GM12873 (cell line): ENCODE data around the gene TNFSF8.

Experiments
- CTCF ChIP-seq: IDR thresholded peaks from 2 replicates; pipeline ENCODE4 v1.5.1; 2012; ENCODE audit warnings: low read depth, mild to moderate bottlenecking, moderate library complexity, low read length, control low read depth; ENCODE audit not compliant: insufficient read depth; ENCODE audit errors: missing control alignments

TNFSF8 gene

DNA sequence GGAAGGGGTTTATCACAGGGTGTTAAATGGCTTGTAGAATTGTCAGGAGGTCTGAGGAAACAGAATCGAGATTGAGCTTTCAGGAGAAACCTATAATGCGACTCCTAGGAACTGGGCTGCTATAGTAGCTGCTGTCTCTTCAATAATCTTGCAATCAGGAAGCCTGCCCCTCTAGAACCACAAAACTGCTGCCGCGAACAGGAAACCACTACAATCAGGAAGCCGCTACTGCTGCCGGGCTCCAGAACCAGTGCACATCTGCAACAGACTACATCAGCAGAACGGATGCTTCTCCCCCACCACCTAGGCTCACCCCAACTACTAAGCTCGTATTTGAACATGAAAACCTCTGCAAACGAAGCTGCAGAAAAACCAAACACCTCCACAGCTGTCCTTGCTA, 31.6 kb downstream of the TNFSF8 start:
- TF ChIP-seq CTCF, result no peak

- TF ChIP-seq CTCF, result no peak
These were observed 33.2 kb downstream of the TNFSF8 start for GRCh38 chr9:114897196-114897595.

DNA sequence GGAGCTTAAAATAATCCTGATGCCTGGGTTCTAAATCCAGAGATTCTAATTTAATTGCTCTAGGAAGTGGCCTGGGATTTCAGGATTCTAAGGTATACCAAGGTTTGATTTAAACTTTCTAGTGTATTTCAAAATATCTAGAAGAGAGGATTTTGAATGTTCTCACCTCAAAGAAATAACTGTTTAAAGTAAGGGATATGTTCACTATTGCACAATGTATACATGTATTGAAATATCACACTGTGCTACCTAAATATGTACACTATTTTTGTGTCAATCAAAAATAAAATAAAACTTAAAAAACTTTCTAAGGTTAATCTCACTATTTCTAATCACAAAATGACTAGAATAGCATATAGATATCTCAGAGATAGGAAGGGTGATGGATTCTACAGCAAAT, 34.0 kb downstream of the TNFSF8 start:
- no peak for TF ChIP-seq CTCF

GRCh38 chr9:114895521-114895991, 34.8 kb downstream of the TNFSF8 start:
- no peak for TF ChIP-seq CTCF

DNA sequence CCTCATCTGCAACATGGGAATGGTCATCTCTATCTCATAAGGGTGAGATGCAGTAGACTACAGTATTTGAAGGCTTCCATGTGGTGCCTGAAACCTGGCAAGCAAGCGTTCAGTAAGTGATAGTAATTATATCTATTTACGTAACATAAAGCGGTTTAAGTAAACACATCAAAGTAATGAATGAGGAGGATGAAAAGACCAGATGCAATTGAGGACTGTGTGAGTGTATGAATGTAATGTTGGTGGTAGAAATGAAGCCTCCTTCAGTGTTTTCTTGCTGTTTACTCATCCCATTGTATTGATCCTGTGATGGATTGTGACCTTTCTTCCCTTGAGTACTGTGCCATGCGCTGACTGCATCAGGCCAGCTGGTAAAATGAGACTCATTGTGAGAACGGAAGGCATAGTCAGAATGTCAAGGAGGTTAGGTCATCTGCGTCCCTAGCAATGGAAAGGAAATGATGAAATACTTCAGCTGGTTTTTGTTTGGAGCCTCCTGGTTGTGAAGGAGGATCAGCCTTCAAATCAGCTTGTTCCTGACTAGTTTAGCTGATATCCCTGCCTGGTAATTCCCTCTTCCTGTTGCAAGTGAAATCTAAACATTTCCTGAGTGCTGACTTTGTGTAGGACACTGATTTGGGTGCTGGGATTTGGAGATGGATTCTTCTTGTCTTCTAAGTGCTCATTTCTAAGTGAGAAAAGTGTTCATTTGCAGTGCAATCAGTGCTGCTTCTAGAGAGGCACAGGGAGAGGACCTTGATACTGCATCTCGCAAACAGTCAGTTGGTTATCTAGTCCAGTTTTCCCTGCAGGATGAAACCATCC, 35.6 kb downstream of the TNFSF8 start:
- TF ChIP-seq CTCF, result no peak

DNA sequence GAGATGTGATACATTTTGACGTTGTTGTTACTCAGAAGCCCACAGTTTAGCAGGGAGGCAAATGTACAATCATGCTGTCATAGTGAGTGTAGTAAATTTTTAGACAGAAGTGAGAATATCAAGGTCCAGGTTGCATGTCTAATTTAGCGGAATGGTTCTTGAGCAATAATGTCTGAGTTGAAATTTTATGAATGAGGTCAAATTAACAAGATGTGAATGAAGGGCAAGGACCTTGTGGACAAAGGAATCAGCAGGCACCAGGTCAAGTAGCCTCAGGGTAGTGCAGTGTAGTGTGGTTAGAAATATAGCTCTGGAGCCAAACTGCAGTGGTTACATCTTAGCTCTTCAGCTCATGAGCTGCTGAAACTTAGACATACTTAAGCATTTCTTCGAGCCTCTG, 36.2 kb downstream of the TNFSF8 start:
- no peak for TF ChIP-seq CTCF

DNA sequence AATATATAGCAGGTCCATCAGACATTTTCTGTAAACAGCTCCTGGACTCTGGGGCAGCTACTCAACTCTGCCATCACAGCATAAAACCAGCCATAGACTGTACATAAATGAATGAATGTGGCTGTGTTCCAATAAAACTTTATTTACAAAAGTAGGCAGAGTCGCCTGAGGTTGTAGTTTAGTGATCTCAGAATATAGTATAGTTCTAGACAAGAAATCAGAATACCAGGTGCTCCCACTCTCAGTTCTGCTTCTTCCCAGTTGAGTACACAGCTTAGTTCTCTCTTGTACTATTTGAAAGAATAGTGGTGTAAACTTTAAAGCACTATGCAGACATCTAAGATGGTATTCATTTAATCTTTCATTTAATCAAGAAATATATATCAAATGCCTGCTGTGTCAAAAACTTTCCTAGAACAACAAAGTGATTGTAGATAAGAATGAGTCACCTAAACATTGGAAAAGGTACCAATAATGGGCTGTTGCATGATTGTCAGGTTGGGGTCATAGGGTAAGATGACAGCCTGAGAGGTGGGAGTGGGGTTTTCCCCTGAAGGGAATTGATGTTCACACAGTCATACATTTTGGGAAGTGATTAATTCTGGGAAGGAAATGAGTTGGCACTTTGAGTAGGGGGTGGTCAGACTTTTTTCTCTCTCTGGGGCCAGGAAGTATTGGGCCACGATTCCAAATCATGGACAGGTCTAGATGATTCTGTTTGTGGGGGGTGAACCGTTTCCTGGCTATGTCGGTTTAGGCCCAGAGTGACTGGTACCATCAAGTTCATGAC, 37.0 kb downstream of the TNFSF8 start:
- TF ChIP-seq CTCF, result no peak
